H9 (cell line): ENCODE results near the gene ATP6V0A4. TPM values are rescaled to one million over a fixed set of nuclear protein-coding genes. Genes with fewer than 3 reads are reported as not detected.

Source experiments
- DNase-seq: peaks from one replicate; pipeline ENCODE4 v3.0.0-alpha.2; 2017
- H2AFZ ChIP-seq: one replicate; pipeline ENCODE4 v1.6.1; 2013; ENCODE audit warnings: mild to moderate bottlenecking, low read length, control low read depth, moderate library complexity
- H2AK5ac ChIP-seq: 2 replicates; pipeline ENCODE4 v1.6.1; 2013; ENCODE audit warnings: low read length, control low read depth, mixed read lengths; ENCODE audit not compliant: insufficient read length
- H2BK120ac ChIP-seq: one replicate; pipeline ENCODE4 v1.6.1; 2013; ENCODE audit warnings: low read depth, mild to moderate bottlenecking, low read length, control low read depth, inconsistent platforms; ENCODE audit not compliant: poor library complexity, severe bottlenecking
- H2BK12ac ChIP-seq: 2 replicates; pipeline ENCODE4 v1.6.1; 2013; ENCODE audit warnings: low read length, control low read depth, mixed read lengths, low read depth; ENCODE audit not compliant: insufficient read length
- H2BK15ac ChIP-seq: 2 replicates; pipeline ENCODE4 v1.6.1; 2013; ENCODE audit warnings: low read depth, low read length, control low read depth
- H2BK20ac ChIP-seq: one replicate; pipeline ENCODE4 v1.6.1; 2013; ENCODE audit warnings: low read depth, mild to moderate bottlenecking, low read length, control low read depth, inconsistent platforms; ENCODE audit not compliant: poor library complexity, severe bottlenecking
- H2BK5ac ChIP-seq: 2 replicates; pipeline ENCODE4 v1.6.1; 2013; ENCODE audit warnings: low read length, control low read depth, mixed read lengths; ENCODE audit not compliant: insufficient read length
- H3K14ac ChIP-seq: 2 replicates; pipeline ENCODE4 v1.6.1; 2013; ENCODE audit warnings: low read length, control low read depth; ENCODE audit not compliant: insufficient read depth
- H3K18ac ChIP-seq: 2 replicates; pipeline ENCODE4 v1.6.1; 2013; ENCODE audit warnings: low read depth, mild to moderate bottlenecking, mixed read lengths, low read length, control low read depth; ENCODE audit not compliant: insufficient read length
- H3K23ac ChIP-seq: 2 replicates; pipeline ENCODE4 v1.6.1; 2013; ENCODE audit warnings: low read length, control low read depth, mixed read lengths, low read depth; ENCODE audit not compliant: insufficient read length
- H3K23me2 ChIP-seq: 2 replicates; pipeline ENCODE4 v1.6.1; 2013; ENCODE audit warnings: low read depth, mild to moderate bottlenecking, mixed read lengths, low read length, control low read depth; ENCODE audit not compliant: insufficient read length, poor library complexity, severe bottlenecking
- H3K27ac ChIP-seq: 2 replicates; pipeline ENCODE4 v1.5.1; 2013; ENCODE audit warnings: low read length, control low read depth, mixed read lengths, low read depth; ENCODE audit not compliant: insufficient read length
- H3K27me3 ChIP-seq: 2 replicates; pipeline ENCODE4 v1.6.1; 2013; ENCODE audit warnings: low read length, control low read depth, inconsistent platforms; ENCODE audit not compliant: insufficient read depth
- H3K4ac ChIP-seq: 2 replicates; pipeline ENCODE4 v1.6.1; 2013; ENCODE audit warnings: low read depth, mild to moderate bottlenecking, control low read depth, inconsistent platforms, low read length, moderate library complexity
- H3K4me1 ChIP-seq: 2 replicates; pipeline ENCODE4 v1.6.1; 2013; ENCODE audit warnings: low read length, control low read depth, inconsistent platforms; ENCODE audit not compliant: insufficient read depth
- H3K4me2 ChIP-seq: 2 replicates; pipeline ENCODE4 v1.6.1; 2013; ENCODE audit warnings: low read length, control low read depth, mixed read lengths; ENCODE audit not compliant: insufficient read length, insufficient read depth
- H3K56ac ChIP-seq: 2 replicates; pipeline ENCODE4 v1.6.1; 2013; ENCODE audit warnings: low read depth, mild to moderate bottlenecking, mixed read lengths, low read length, control low read depth; ENCODE audit not compliant: insufficient read length
- H3K79me1 ChIP-seq: 2 replicates; pipeline ENCODE4 v1.6.1; 2013; ENCODE audit warnings: low read depth, mild to moderate bottlenecking, moderate library complexity, low read length, control low read depth, inconsistent platforms; ENCODE audit not compliant: insufficient read depth, poor library complexity, severe bottlenecking
- H3K79me2 ChIP-seq: 2 replicates; pipeline ENCODE4 v1.6.1; 2013; ENCODE audit warnings: low read length, control low read depth, inconsistent platforms; ENCODE audit not compliant: insufficient read depth
- H3K9ac ChIP-seq: 2 replicates; pipeline ENCODE4 v1.6.1; 2013; ENCODE audit warnings: low read length, control low read depth, mixed read lengths; ENCODE audit not compliant: insufficient read length; ENCODE audit errors: extremely low read depth
- H3K9me3 ChIP-seq: one replicate; pipeline ENCODE4 v1.6.1; 2013; ENCODE audit warnings: low read depth, low read length, inconsistent platforms; ENCODE audit not compliant: control insufficient read depth
- H3T11ph ChIP-seq: one replicate; pipeline ENCODE4 v1.6.1; 2013; ENCODE audit warnings: mild to moderate bottlenecking, low read length, control low read depth, inconsistent platforms
- H4K20me1 ChIP-seq: one replicate; pipeline ENCODE4 v1.6.1; 2013; ENCODE audit not compliant: control insufficient read depth, insufficient read length, insufficient read depth
- H4K5ac ChIP-seq: 2 replicates; pipeline ENCODE4 v1.6.1; 2013; ENCODE audit warnings: low read depth, mild to moderate bottlenecking, mixed read lengths, low read length, control low read depth; ENCODE audit not compliant: insufficient read length
- H4K8ac ChIP-seq: replicated peaks from 2 replicates; pipeline ENCODE4 v1.6.1; 2013; ENCODE audit warnings: low read length, control low read depth, mixed read lengths, low read depth; ENCODE audit not compliant: insufficient read length
- H4K91ac ChIP-seq: 2 replicates; pipeline ENCODE4 v1.6.1; 2013; ENCODE audit warnings: low read depth, mild to moderate bottlenecking, moderate library complexity, mixed read lengths, low read length, control low read depth; ENCODE audit not compliant: insufficient read length
- H3K27ac Mint-ChIP-seq, 3 experiments: 2 replicates in 2 of 3; 3 replicates in 1 of 3; pipeline ENCODE4 v1.8.0; 2020 to 2021; ENCODE audit warnings: mixed read lengths in 3 of 3, mild to moderate bottlenecking in 1 of 3, moderate library complexity in 1 of 3
- H3K27me3 Mint-ChIP-seq: 2 replicates; pipeline ENCODE4 v1.8.0; 2021; ENCODE audit warnings: low read depth, mild to moderate bottlenecking, moderate library complexity, mixed read lengths
- H3K36me3 Mint-ChIP-seq, 3 experiments: 2 replicates in 2 of 3; 3 replicates in 1 of 3; pipeline ENCODE4 v1.8.0; 2020 to 2021; ENCODE audit warnings: low read depth in 3 of 3, mixed read lengths in 3 of 3; ENCODE audit not compliant: insufficient read depth in 1 of 3
- H3K4me1 Mint-ChIP-seq, 2 experiments: 2 replicates each; pipeline ENCODE4 v1.8.0; 2020; ENCODE audit warnings: mixed read lengths in 2 of 2
- H3K4me3 Mint-ChIP-seq, 2 experiments: 2 replicates in 1 of 2; 3 replicates in 1 of 2; pipeline ENCODE4 v1.8.0; 2020 to 2021; ENCODE audit warnings: mild to moderate bottlenecking in 2 of 2, mixed read lengths in 2 of 2, moderate library complexity in 1 of 2
- H3K9me3 Mint-ChIP-seq, 2 experiments: 2 replicates in 1 of 2; 3 replicates in 1 of 2; pipeline ENCODE4 v1.8.0; 2020; ENCODE audit warnings: mild to moderate bottlenecking in 2 of 2, mixed read lengths in 2 of 2, moderate library complexity in 1 of 2
- WGBS: extraction: QIAGEN DNeasy Blood & Tissue Kit; methylation state at CpG from one replicate; pipeline ENCODE4 v1.1.7; 2013; ENCODE audit warnings: missing lambda C conversion rate, low lambda C conversion rate, mixed read lengths; ENCODE audit not compliant: insufficient read length; ENCODE audit errors: extremely low coverage; 5-methylcytosine and 5-hydroxymethylcytosine counted together
- total RNA-seq: library from RNA; stranded (reverse); gene quantifications from 2 replicates; pipeline ENCODE4 v1.2.1, GENCODE V29; 2021
- TF ChIP-seq, protein P1 (sequence below): fragments of 200-600 bp; sonication (generic); conservative IDR thresholded peaks from 3 replicates; pipeline ENCODE4 v1.8.0; 2021; ENCODE audit warnings: antibody characterized with exemption, mild to moderate bottlenecking

The ATP6V0A4 gene
- total RNA-seq, 1 experiment from 2014 or later, result 0.79 TPM

GRCh38 chr7:138667535-138668228, 130.3 kb downstream of the ATP6V0A4 start:
- Histone ChIP-seq H3K23me2 (peaks cover 3% of the 10 kb centered on the region), H2AFZ (no peak overlapping the region), H2BK20ac (no peak overlapping the region), H3T11ph (no peak overlapping the region), H4K20me1 (no peaks in the 10 kb centered on the region), H3K27ac (no peak overlapping the region), H3K9me3 (no peaks in the 10 kb centered on the region), H3K79me1 (no peaks in the 10 kb centered on the region), H2BK12ac (no peak overlapping the region), H3K79me2 (no peaks in the 10 kb centered on the region), H3K9ac (no peak overlapping the region), H3K4ac (no peak overlapping the region), H4K8ac (no peak overlapping the region), H3K4me1 (peaks cover 17% of the 10 kb centered on the region; the same call in 1 of the 2 replicates), H3K23ac (no peak overlapping the region), H4K5ac (no peak overlapping the region), H2BK5ac (no peak overlapping the region), H2BK120ac (no peak overlapping the region), H3K14ac (no peak overlapping the region), H3K56ac (no peak overlapping the region), H3K18ac (no peak overlapping the region), H3K4me2 (peak overlapping the region; percentile 24), H4K91ac (no peak overlapping the region), H2BK15ac (no peak overlapping the region), H2AK5ac (no peak overlapping the region), H3K27me3 (no peaks in the 10 kb centered on the region)
- Mint-ChIP-seq H3K4me1 (peaks cover 61 to 69% of the 10 kb centered on the region in 2 experiments), H3K9me3 (peaks cover 11 to 19% of the 10 kb centered on the region in 2 experiments), H3K4me3 (no peak overlapping the region), H3K36me3 (peaks cover 0 to 17% (median 9%) of the 10 kb centered on the region in 3 experiments; a peak in 6 of 7 replicates), H3K27ac (peak overlapping the region in 1 of 3 experiments; percentile 2; a peak in 1 of 7 replicates), H3K27me3 (no peaks in the 10 kb centered on the region)
- no peak for DNase-seq
- WGBS, result no CpG with 5 or more reads among the region's 6 CpGs
- TF ChIP-seq, protein P1, sequence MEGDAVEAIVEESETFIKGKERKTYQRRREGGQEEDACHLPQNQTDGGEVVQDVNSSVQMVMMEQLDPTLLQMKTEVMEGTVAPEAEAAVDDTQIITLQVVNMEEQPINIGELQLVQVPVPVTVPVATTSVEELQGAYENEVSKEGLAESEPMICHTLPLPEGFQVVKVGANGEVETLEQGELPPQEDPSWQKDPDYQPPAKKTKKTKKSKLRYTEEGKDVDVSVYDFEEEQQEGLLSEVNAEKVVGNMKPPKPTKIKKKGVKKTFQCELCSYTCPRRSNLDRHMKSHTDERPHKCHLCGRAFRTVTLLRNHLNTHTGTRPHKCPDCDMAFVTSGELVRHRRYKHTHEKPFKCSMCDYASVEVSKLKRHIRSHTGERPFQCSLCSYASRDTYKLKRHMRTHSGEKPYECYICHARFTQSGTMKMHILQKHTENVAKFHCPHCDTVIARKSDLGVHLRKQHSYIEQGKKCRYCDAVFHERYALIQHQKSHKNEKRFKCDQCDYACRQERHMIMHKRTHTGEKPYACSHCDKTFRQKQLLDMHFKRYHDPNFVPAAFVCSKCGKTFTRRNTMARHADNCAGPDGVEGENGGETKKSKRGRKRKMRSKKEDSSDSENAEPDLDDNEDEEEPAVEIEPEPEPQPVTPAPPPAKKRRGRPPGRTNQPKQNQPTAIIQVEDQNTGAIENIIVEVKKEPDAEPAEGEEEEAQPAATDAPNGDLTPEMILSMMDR, result no peak
